ENCODE data around the gene SLC30A2.
A peak's percentile ranks its signal among the peaks of the same experiment; 100 is the strongest.

Gene SLC30A2

DNA sequence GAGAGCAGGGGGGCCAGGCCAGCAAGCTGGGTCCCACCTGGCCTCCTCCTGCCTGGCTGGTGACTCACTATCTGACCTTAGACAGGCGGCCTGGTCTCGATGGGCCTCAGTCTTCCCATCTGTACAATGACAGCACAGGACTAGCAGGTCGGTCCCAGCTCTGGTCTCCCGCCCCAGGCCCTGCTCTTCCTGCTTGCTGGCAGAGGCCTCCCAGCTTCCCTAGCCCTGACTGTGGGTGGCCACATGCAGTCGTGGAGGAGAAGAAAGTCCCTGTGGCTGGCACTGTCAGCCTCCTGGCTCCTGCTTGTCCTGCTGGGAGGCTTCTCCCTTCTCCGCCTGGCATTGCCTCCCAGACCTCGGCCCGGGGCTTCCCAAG is 23.5 kb downstream of the SLC30A2 start:
- no peak for DNase-seq (ENCODE audit: low spot score)

DNA sequence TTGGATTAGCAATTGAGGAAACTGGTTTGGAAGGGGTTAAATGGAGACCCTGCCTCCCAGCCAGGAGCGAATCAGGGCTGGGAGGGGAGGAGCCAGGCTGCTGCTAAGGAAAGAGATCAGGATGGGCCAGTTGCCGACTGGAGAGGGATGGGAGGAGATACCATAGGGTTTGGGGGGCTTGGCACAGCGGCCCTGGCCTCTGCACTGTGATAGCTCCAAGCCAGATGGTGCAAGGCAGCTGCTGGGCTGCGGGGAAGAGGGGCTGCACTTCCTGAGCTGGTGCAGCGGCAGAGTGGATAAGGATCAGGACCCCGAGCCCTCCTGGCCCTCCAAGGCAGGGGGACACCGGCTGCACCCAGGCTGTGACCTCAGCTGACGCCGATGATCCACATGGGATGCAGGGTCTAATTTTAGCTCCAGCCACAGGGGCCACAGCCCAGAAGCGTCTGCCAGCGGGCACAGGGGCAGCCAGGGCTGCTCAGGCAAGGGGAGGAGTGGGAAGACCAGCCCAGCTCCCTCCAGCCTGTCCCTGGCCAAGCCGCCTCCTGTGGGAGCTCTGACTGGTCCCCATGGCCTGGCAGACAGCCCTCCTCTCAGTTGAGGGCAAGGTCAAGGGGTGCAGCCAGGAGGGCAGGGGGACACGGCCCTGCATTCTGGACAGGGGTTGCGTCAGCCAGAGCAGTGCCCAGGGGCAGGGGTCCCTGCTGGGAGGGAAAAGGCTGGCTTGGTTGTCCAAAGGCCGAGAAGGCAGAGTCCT is 24.1 kb downstream of the SLC30A2 start, which contains the start of gene EXTL1:
EXTL1 (plus strand) TSS at position 129 of the 757 bp plus-strand sequence. CDS start 872 bp downstream, outside the sequence.
- DNase-seq (ENCODE audit: low spot score): no peak

- no peak for DNase-seq (ENCODE audit: low spot score)
These were observed 24.8 kb downstream of the SLC30A2 start for GRCh38 chr1:26020941-26021646.

GRCh38 chr1:26020330-26020768 is 25.6 kb downstream of the SLC30A2 start:
- DNase-seq (ENCODE audit: low spot score): no peak

- no peak for DNase-seq (ENCODE audit: low spot score)
These were observed 26.1 kb downstream of the SLC30A2 start for GRCh38 chr1:26019641-26020315.

DNA sequence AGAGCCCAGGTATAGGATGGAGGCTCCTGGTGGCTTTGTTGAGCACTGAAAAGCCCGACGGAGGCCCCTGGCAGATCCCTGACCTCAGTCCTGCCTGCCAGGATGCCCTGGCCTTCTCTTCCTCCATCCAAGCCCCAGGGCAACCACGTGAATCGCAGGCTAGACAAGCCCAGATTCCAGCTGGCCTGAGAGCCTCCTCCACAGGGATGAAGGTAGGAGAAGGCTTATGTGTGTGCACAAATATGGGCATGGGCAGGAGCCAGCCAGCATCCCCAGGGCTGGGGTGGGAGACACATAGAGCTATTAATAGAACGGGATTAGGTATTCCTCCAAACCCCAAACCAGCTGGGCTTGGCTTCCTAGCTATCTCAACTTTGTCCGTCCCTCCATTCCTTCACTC is 28.3 kb downstream of the SLC30A2 start:
- DNase-seq (ENCODE audit: low spot score): no peak

DNA sequence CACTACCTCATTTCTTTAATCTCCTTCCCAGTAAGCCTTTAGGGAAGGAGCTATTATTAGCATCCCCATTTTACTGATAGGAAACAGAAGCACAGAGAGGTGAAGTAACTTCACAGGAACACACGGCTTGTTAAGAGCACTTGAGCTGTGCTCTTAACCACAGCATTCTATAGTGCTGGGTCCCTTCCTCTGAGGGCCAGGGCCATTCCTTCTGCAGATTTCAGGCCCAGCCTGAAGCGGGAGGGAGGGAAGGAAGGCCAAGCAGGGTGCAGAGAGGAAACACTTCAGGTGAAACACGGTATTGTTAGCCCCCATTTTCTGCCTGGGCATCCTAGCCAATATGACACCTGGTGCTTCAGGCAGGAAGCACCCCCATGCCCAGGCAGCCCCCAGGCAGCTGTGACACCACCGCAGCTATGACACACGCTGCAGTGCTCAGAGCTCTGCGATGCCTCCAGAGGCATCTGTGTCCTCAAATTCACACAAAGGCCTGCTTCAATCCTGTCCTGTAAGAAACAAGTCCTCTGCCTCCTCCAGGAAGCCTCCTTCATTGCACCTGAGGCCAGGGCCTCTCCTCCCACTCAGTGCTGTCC is 28.9 kb downstream of the SLC30A2 start:
- no peak for DNase-seq (ENCODE audit: low spot score)

DNA sequence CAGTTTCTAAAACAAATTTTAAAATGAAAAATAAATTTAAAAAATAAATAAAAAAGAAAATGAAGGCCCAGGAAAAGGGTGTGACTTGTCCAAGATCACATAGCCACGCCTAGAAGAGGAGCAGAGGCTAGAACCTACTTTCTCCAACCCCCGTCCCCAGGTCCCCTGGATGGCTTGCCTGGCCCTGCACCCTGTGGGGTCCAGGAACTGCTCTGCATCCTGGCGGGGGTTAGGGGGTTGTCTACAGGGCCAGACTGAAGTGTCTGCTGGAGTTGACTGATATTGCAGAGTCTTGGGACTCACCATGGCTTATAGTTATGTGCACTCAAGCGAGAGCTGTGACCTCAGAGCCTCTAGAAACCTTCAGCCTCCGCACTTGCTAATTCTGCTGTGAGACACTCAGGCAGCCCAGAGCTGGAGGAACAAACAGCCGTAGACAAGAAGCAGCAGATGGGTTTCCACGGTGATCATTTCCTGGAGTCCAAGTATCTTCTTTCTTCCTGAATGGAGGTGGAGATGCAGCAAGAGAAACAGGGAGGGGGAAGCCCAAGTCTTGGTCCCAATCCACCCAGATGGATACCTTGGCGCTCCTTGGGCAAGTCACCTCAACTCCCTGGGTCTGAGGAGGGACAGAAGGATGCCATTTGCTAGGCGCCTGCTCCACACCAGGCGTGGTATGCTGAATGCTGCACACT is 29.5 kb downstream of the SLC30A2 start:
- DNase-seq (ENCODE audit: low spot score): no peak

- no peak for DNase-seq (ENCODE audit: low spot score)
These were observed 30.6 kb downstream of the SLC30A2 start for GRCh38 chr1:26015358-26015757.

DNA sequence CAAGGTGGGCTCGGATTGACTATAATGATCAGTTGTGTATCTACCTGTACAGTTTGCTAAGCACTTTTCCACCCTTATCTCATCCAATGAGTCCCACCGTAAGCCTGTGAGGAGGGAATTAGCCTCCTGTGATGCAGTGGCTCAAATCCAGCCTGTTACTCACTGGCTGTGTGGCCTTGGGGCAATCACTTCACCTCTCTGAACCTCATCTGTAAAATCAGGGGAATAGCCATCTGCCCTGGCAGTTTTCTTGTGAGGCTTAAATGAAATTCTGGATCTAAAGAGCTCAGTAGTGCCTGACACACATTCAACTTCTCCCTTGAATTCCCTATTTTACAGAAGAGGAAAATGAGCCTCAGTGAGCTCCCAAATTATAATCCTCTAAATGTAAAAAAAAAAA is 31.7 kb downstream of the SLC30A2 start:
- DNase-seq (ENCODE audit: low spot score): no peak

GRCh38 chr1:26012864-26013263 is 33.1 kb downstream of the SLC30A2 start:
- DNase-seq (ENCODE audit: low spot score): no peak

- no peak for DNase-seq (ENCODE audit: low spot score)
These were observed 35.1 kb downstream of the SLC30A2 start for GRCh38 chr1:26010825-26011224.

- no peak for DNase-seq (ENCODE audit: low spot score)
These were observed 36.0 kb downstream of the SLC30A2 start for GRCh38 chr1:26009796-26010447.

GRCh38 chr1:26006710-26007109 is 39.2 kb downstream of the SLC30A2 start:
- DNase-seq (ENCODE audit: low spot score): no peak

- no peak for DNase-seq (ENCODE audit: low spot score)
These were observed 40.3 kb downstream of the SLC30A2 start for GRCh38 chr1:26005434-26006105.

GRCh38 chr1:26003756-26004155 is 42.2 kb downstream of the SLC30A2 start:
- DNase-seq (ENCODE audit: low spot score): no peak

GRCh38 chr1:26003262-26003661 is 42.7 kb downstream of the SLC30A2 start:
- no peak for DNase-seq (ENCODE audit: low spot score)

DNA sequence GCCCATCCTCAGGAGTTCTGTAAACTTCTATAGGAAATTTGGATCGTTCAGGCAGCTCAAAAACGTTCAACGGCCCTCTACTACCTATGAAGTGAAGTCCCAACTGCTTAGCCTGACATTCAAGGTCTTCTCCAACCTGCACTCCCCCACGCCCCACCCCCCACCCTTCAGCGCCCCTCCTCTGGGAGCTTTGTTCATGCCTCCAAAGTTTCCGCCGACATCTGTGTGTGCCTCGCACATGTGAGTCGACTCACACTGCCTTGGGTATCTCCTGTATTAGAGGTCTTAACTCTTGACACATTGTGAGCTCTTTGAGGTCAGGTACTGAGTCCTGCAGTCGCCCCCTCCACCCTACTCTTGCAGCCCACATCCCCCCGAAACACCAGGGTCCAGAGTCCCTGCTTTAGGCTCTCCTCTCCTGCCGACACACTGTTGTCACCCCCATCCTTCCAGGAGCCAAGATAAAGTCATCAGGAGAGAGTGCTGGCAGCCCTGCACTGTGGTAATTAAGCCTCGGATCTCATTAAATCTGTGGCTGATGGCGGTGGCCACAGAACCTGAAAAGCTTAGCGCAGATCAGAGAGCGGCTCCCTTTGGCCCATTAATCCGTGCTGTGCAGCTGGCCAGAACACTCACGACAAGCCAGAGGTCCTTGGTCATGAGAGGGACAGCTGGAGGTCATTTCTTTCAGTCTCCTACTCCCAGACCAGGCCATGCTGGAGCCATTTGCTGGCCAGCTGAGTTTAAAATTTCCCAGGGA is 46.7 kb downstream of the SLC30A2 start:
- no peak for DNase-seq (ENCODE audit: low spot score)

DNA sequence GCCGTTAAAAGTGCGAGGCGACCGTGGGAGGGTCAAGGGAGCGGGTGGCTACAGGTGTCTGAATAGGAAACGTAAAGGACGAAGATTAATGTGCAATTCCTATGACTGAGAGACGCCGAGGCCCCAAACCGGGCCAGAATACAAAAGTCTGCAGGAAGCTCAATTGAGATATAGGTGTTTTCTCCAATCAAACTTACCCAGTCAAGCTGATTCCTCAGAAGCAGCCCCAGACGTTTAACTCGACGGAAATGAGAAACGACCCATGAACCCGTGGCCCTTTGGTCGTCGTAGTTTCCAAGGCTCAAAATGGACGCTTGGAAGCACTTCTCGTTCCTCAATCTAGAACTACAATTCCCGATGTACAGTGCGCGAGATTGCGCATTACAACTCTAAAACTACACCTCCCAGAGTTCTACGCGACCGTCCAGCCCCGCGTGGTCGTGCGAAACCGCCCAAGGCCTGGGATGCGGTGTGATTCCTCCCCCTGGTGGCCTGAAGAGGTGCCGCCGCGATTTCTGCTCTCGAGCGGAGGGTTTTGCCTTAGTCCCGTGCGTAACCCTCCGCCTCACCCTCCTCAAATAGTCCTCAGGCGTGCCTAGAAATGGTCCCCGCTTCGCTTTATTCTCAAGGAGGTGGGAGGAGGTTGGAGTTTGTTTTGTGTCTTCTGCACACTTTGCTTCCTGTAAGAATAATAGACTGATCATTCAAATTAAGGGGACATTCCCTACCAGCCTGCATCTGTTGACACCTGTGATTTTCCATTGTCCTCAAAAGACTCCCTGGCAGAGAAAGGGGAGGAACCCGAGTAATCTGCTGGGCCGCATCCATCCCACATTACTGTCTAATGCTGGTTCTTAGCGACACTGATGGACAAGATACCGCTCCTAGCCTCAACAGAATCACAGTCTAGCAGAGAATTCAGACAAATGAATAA is 47.8 kb downstream of the SLC30A2 start, which contains the start of gene PAFAH2:
PAFAH2 (minus strand) TSS at position 236 of the 934 bp plus-strand sequence. CDS start 7,247 bp downstream, outside the sequence.
- peak; percentile 71 for DNase-seq (ENCODE audit: low spot score)

Measured in HuH-7.5 (cell line).